ENCODE measurements around the gene LY9. TPM values are rescaled to one million over a fixed set of nuclear protein-coding genes. Genes with fewer than 3 reads are reported as not detected.
A peak's percentile ranks its signal among the peaks of the same experiment; 100 is the strongest.

The LY9 gene
- total RNA-seq, 1 experiment from 2014 or later: not detected

- Histone ChIP-seq H2AFZ (ENCODE audit: low read length) (no peak overlapping the region), H3K9me3 (ENCODE audit: control insufficient read depth, low read depth, low read length) (no peaks in the 10 kb centered on the region), H3K4me1 (ENCODE audit: insufficient read depth, low read length) (no peaks in the 10 kb centered on the region), H3K18ac (ENCODE audit: insufficient read length, low read depth, low read length) (no peak overlapping the region), H3K23me2 (ENCODE audit: insufficient read length, low read depth, low read length, poor library complexity, severe bottlenecking) (no peaks in the 10 kb centered on the region), H4K8ac (replicated peaks; ENCODE audit: insufficient read length, low read depth, low read length) (no peak overlapping the region), H3K79me2 (ENCODE audit: insufficient read depth, low read length) (no peaks in the 10 kb centered on the region), H3K56ac (ENCODE audit: insufficient read length, low read depth, low read length) (no peak overlapping the region), H3K9ac (ENCODE audit: extremely low read depth, insufficient read length, low read length) (no peak overlapping the region), H4K91ac (ENCODE audit: insufficient read length, low read depth, low read length) (no peak overlapping the region), H2BK5ac (ENCODE audit: insufficient read length, low read length) (no peak overlapping the region), H2BK12ac (ENCODE audit: insufficient read length, low read depth, low read length) (no peak overlapping the region), H4K5ac (ENCODE audit: insufficient read length, low read depth, low read length) (no peak overlapping the region), H3K79me1 (ENCODE audit: insufficient read depth, low read depth, low read length, poor library complexity, severe bottlenecking) (no peaks in the 10 kb centered on the region), H3T11ph (ENCODE audit: low read length) (no peak overlapping the region), H3K23ac (ENCODE audit: insufficient read length, low read depth, low read length) (no peak overlapping the region), H3K14ac (ENCODE audit: insufficient read depth, low read length) (no peak overlapping the region), H3K4ac (ENCODE audit: low read depth, low read length) (no peak overlapping the region), H2BK20ac (ENCODE audit: low read depth, low read length, poor library complexity, severe bottlenecking) (no peak overlapping the region), H3K27me3 (ENCODE audit: insufficient read depth, low read length) (no peaks in the 10 kb centered on the region), H3K27ac (ENCODE audit: insufficient read length, low read depth, low read length) (no peak overlapping the region), H3K4me2 (ENCODE audit: insufficient read depth, insufficient read length, low read length) (no peak overlapping the region), H2BK120ac (ENCODE audit: low read depth, low read length, poor library complexity, severe bottlenecking) (no peak overlapping the region), H2BK15ac (ENCODE audit: low read depth, low read length) (no peak overlapping the region), H2AK5ac (ENCODE audit: insufficient read length, low read length) (no peak overlapping the region), H4K20me1 (ENCODE audit: control insufficient read depth, insufficient read depth, insufficient read length) (no peaks in the 10 kb centered on the region)
- Mint-ChIP-seq H3K9me3 (peaks cover 0 to 3% of the 10 kb centered on the region in 2 experiments; a peak in 1 of 5 replicates), H3K27ac (no peak overlapping the region), H3K27me3 (ENCODE audit: low read depth) (no peaks in the 10 kb centered on the region), H3K4me1 (peaks cover 10 to 11% of the 10 kb centered on the region in 2 experiments), H3K4me3 (no peak overlapping the region), H3K36me3 (ENCODE audit: insufficient read depth in 1 of 3, low read depth in 3 of 3) (no peaks in the 10 kb centered on the region)
- DNase-seq: peak; percentile 59
- peak; percentile 80 for TF ChIP-seq CTCF (conservative IDR thresholded peaks at IDR 0.05)
Measured at GRCh38 chr1:160768295-160768657, 27.7 kb upstream of the LY9 start.
